ENCODE measurements around the gene STPG2. TPM values are rescaled to one million over a fixed set of nuclear protein-coding genes. Genes with fewer than 3 reads are reported as not detected.

Gene STPG2
- total and polyA plus RNA-seq, 2 donors (not counting 1 experiment from before 2014, with no cell fraction given): 0.13 to 0.49 TPM

GRCh38 chr4:97998203-97998602 lies 145.1 kb downstream of the STPG2 start:
- WGBS (ENCODE audit: insufficient coverage): 83% methylated on average over 2 of the region's 2 CpGs
- Histone ChIP-seq H3K9me3 (ENCODE audit: control extremely low read depth in 1 of 3, control insufficient read depth in 2 of 3, insufficient read depth in 1 of 3, low read length in 2 of 3) (peaks cover 0 to 6% (median 4%) of the 10 kb centered on the region in 3 donors), H3K9ac (ENCODE audit: low read length) (no peak overlapping the region), H3K27me3 (replicated peaks in 1 of 4; ENCODE audit: control extremely low read depth in 1 of 4, control insufficient read depth in 3 of 4, insufficient read depth in 4 of 4, low read length in 3 of 4) (no peaks in the 10 kb centered on the region), H2AFZ (ENCODE audit: insufficient read depth, low read depth, low read length, poor library complexity, severe bottlenecking) (no peak overlapping the region), H3K27ac (ENCODE audit: low read length in 2 of 2) (no peak overlapping the region), H3K4me1 (ENCODE audit: control insufficient read depth in 2 of 2, insufficient read depth in 2 of 2, low read length in 2 of 2) (no peaks in the 10 kb centered on the region), H3K4me2 (replicated peaks; ENCODE audit: low read depth, low read length, poor library complexity, severe bottlenecking) (no peak overlapping the region), H3K4me3 (ENCODE audit: control extremely low read depth in 1 of 5, extremely low read depth in 1 of 5, insufficient read depth in 1 of 5, low read depth in 2 of 5, low read length in 4 of 5) (no peak overlapping the region), H4K20me1 (ENCODE audit: control insufficient read depth, insufficient read depth, low read length, poor library complexity, severe bottlenecking) (no peaks in the 10 kb centered on the region), H3K36me3 (replicated peaks in 1 of 2; ENCODE audit: control extremely low read depth in 1 of 2, control insufficient read depth in 1 of 2, extremely low read depth in 1 of 2, insufficient read depth in 2 of 2, low read length in 1 of 2) (no peaks in the 10 kb centered on the region), H3K79me2 (ENCODE audit: control insufficient read depth, insufficient read depth, low read length) (no peaks in the 10 kb centered on the region)
- H3K27me3 Mint-ChIP-seq: no peaks in the 10 kb centered on the region
- ChIA-PET CTCF (no interaction called here), POLR2A (no interaction called here)
- ATAC-seq (ENCODE audit: low read depth): no peak
- intact Hi-C loops (cut with micrococcal nuclease): no loop called here
- DNase-seq: no peak
- H3K27ac Mint-ChIP-seq: no peak overlapping the region
- H3K4me3 Mint-ChIP-seq: no peak overlapping the region
- H3K9me3 Mint-ChIP-seq (ENCODE audit: insufficient read depth): peaks cover 3% of the 10 kb centered on the region
- no peak for TF ChIP-seq CTCF (IDR thresholded peaks at IDR 0.05)
- TF ChIP-seq EZH2 (IDR thresholded peaks at IDR 0.05; ENCODE audit: borderline replicate concordance, insufficient read depth, low read depth, low read length, poor library complexity, severe bottlenecking): no peak
- H3K4me1 Mint-ChIP-seq: no peaks in the 10 kb centered on the region

- Histone ChIP-seq H3K4me1 (ENCODE audit: control insufficient read depth in 2 of 2, insufficient read depth in 2 of 2, low read length in 2 of 2) (no peaks in the 10 kb centered on the region), H3K36me3 (replicated peaks in 1 of 2; ENCODE audit: control extremely low read depth in 1 of 2, control insufficient read depth in 1 of 2, extremely low read depth in 1 of 2, insufficient read depth in 2 of 2, low read length in 1 of 2) (no peaks in the 10 kb centered on the region), H3K4me2 (replicated peaks; ENCODE audit: low read depth, low read length, poor library complexity, severe bottlenecking) (no peak overlapping the region), H3K27me3 (replicated peaks in 1 of 4; ENCODE audit: control extremely low read depth in 1 of 4, control insufficient read depth in 3 of 4, insufficient read depth in 4 of 4, low read length in 3 of 4) (no peaks in the 10 kb centered on the region), H3K79me2 (ENCODE audit: control insufficient read depth, insufficient read depth, low read length) (no peaks in the 10 kb centered on the region), H3K4me3 (ENCODE audit: control extremely low read depth in 1 of 5, extremely low read depth in 1 of 5, insufficient read depth in 1 of 5, low read depth in 2 of 5, low read length in 4 of 5) (no peak overlapping the region), H3K9ac (ENCODE audit: low read length) (no peak overlapping the region), H3K9me3 (ENCODE audit: control extremely low read depth in 1 of 3, control insufficient read depth in 2 of 3, insufficient read depth in 1 of 3, low read length in 2 of 3) (peaks cover 0 to 6% (median 5%) of the 10 kb centered on the region in 3 donors), H3K27ac (ENCODE audit: low read length in 2 of 2) (no peak overlapping the region), H2AFZ (ENCODE audit: insufficient read depth, low read depth, low read length, poor library complexity, severe bottlenecking) (no peak overlapping the region), H4K20me1 (ENCODE audit: control insufficient read depth, insufficient read depth, low read length, poor library complexity, severe bottlenecking) (no peaks in the 10 kb centered on the region)
- TF ChIP-seq EZH2 (IDR thresholded peaks at IDR 0.05; ENCODE audit: borderline replicate concordance, insufficient read depth, low read depth, low read length, poor library complexity, severe bottlenecking): no peak
- no peak for TF ChIP-seq CTCF (IDR thresholded peaks at IDR 0.05)
- POLR2A ChIA-PET: no interaction called here
- no peaks in the 10 kb centered on the region for H3K4me1 Mint-ChIP-seq
- DNase-seq (no peak), ATAC-seq (ENCODE audit: low read depth) (no peak)
- peaks cover 6% of the 10 kb centered on the region for H3K9me3 Mint-ChIP-seq (ENCODE audit: insufficient read depth)
- intact Hi-C loops (cut with micrococcal nuclease): no loop called here
- no peak overlapping the region for H3K4me3 Mint-ChIP-seq
- CTCF ChIA-PET: no interaction called here
- WGBS (ENCODE audit: insufficient coverage): 94% methylated on average over 3 of the region's 6 CpGs
- H3K27ac Mint-ChIP-seq: no peak overlapping the region
- no peaks in the 10 kb centered on the region for H3K27me3 Mint-ChIP-seq
Measured at GRCh38 chr4:97994765-97995465, 148.4 kb downstream of the STPG2 start.

All from B cell (primary cell).